Mesenchymal stem cell (in vitro differentiated cells and primary cell): Measurements from ENCODE around the gene MRTFA.
A peak's percentile ranks its signal among the peaks of the same experiment; 100 is the strongest.
"Not testable (repeated sequence)": the region's sequence is repeated elsewhere in the genome, so short reads cannot be mapped to it uniquely, and the experiment has no call there.

ENCODE experiments used
- DNase-seq: peaks from one replicate; pipeline ENCODE4 v3.0.0-alpha.2; 2013
- H2AFZ ChIP-seq: one replicate; pipeline ENCODE4 v1.6.1; 2013; ENCODE audit warnings: low read depth, mild to moderate bottlenecking, control low read depth, inconsistent platforms, low read length, moderate library complexity
- H2AK5ac ChIP-seq: 2 replicates; pipeline ENCODE4 v1.6.1; 2013; ENCODE audit warnings: low read length, moderate library complexity, mild to moderate bottlenecking, inconsistent platforms; ENCODE audit not compliant: severe bottlenecking
- H2BK120ac ChIP-seq: one replicate; pipeline ENCODE4 v1.6.1; 2013; ENCODE audit warnings: low read depth, mild to moderate bottlenecking, inconsistent platforms, low read length, moderate library complexity
- H2BK12ac ChIP-seq, 2 experiments: one replicate each; pipeline ENCODE4 v1.6.1; 2013; ENCODE audit warnings: inconsistent platforms in 2 of 2, low read length in 2 of 2, mild to moderate bottlenecking in 2 of 2, moderate library complexity in 2 of 2, control low read depth in 1 of 2
- H2BK15ac ChIP-seq: one replicate; pipeline ENCODE4 v1.6.1; 2013; ENCODE audit warnings: mild to moderate bottlenecking, low read depth, inconsistent platforms; ENCODE audit not compliant: poor library complexity, severe bottlenecking
- H2BK5ac ChIP-seq: 2 replicates; pipeline ENCODE4 v1.6.1; 2013; ENCODE audit warnings: low read depth, mild to moderate bottlenecking, low read length, control low read depth, inconsistent platforms; ENCODE audit not compliant: poor library complexity, severe bottlenecking
- H3K14ac ChIP-seq, 2 experiments: one replicate each; pipeline ENCODE4 v1.6.1; 2013; ENCODE audit warnings: inconsistent platforms in 2 of 2, low read length in 2 of 2, control low read depth in 1 of 2, mild to moderate bottlenecking in 1 of 2, moderate library complexity in 1 of 2
- H3K18ac ChIP-seq, 2 experiments: one replicate each; pipeline ENCODE4 v1.6.1; 2013; ENCODE audit warnings: inconsistent platforms in 2 of 2, low read length in 2 of 2, control low read depth in 1 of 2, low read depth in 1 of 2, mild to moderate bottlenecking in 1 of 2
- H3K23ac ChIP-seq, 2 experiments: one replicate each; pipeline ENCODE4 v1.6.1; 2013; ENCODE audit warnings: inconsistent platforms in 2 of 2, low read length in 2 of 2, mild to moderate bottlenecking in 2 of 2, moderate library complexity in 2 of 2, control low read depth in 1 of 2
- H3K27ac ChIP-seq: 2 replicates; pipeline ENCODE4 v1.5.1; 2013; ENCODE audit warnings: mild to moderate bottlenecking, moderate library complexity, low read length, control low read depth, inconsistent platforms; ENCODE audit not compliant: poor library complexity, severe bottlenecking
- H3K27me3 ChIP-seq, 2 experiments: 2 replicates each; pipeline versions ENCODE4 v1.6.1 to v1.7.0; 2013; ENCODE audit warnings: low read length in 2 of 2, mild to moderate bottlenecking in 2 of 2, moderate library complexity in 2 of 2, control low read depth in 1 of 2, inconsistent platforms in 1 of 2; ENCODE audit not compliant: control insufficient read depth in 1 of 2, insufficient read depth in 1 of 2
- H3K36me3 ChIP-seq, 2 experiments: 2 replicates each; pipeline versions ENCODE4 v1.6.1 to v1.7.0; 2013; ENCODE audit warnings: low read length in 2 of 2, control low read depth in 1 of 2, inconsistent platforms in 1 of 2, low read depth in 1 of 2, mild to moderate bottlenecking in 1 of 2; ENCODE audit not compliant: insufficient read depth in 2 of 2, control insufficient read depth in 1 of 2
- H3K4ac ChIP-seq, 2 experiments: one replicate each; pipeline ENCODE4 v1.6.1; 2013; ENCODE audit warnings: inconsistent platforms in 2 of 2, low read length in 2 of 2, mild to moderate bottlenecking in 2 of 2, moderate library complexity in 2 of 2, control low read depth in 1 of 2, low read depth in 1 of 2
- H3K4me1 ChIP-seq: 2 replicates; pipeline ENCODE4 v1.6.1; 2013; ENCODE audit warnings: low read depth, low read length, control low read depth; ENCODE audit not compliant: control insufficient read depth, insufficient read depth
- H3K4me2 ChIP-seq: 2 replicates; pipeline ENCODE4 v1.6.1; 2013; ENCODE audit warnings: low read length, mild to moderate bottlenecking, inconsistent platforms; ENCODE audit not compliant: poor library complexity, severe bottlenecking
- H3K4me3 ChIP-seq, 2 experiments: 2 replicates each; pipeline versions ENCODE4 v1.5.1 to v1.7.0; 2013; ENCODE audit warnings: low read length in 2 of 2, mild to moderate bottlenecking in 2 of 2, control low read depth in 1 of 2, low read depth in 1 of 2; ENCODE audit not compliant: insufficient read depth in 1 of 2
- H3K79me1 ChIP-seq: replicated peaks from 2 replicates; pipeline ENCODE4 v1.6.1; 2013; ENCODE audit warnings: mild to moderate bottlenecking, control low read depth, low read length, inconsistent platforms; ENCODE audit not compliant: poor library complexity, severe bottlenecking
- H3K9ac ChIP-seq: 2 replicates; pipeline ENCODE4 v1.7.0; 2013; ENCODE audit warnings: mild to moderate bottlenecking, low read length, moderate library complexity
- H3K9me3 ChIP-seq: 2 replicates; pipeline ENCODE4 v1.7.0; 2013; ENCODE audit warnings: mild to moderate bottlenecking, low read length; ENCODE audit not compliant: control insufficient read depth
- H4K8ac ChIP-seq: one replicate; pipeline ENCODE4 v1.6.1; 2013; ENCODE audit warnings: inconsistent platforms, mild to moderate bottlenecking, low read length, moderate library complexity
- H4K91ac ChIP-seq: one replicate; pipeline ENCODE4 v1.6.1; 2013; ENCODE audit warnings: mild to moderate bottlenecking, low read length, inconsistent platforms
- WGBS: methylation state at CpG from one replicate; pipeline ENCODE4 v1.1.7; 2013; ENCODE audit warnings: mixed read lengths; 5-methylcytosine and 5-hydroxymethylcytosine counted together

MRTFA gene

GRCh38 chr22:40554023-40554422 lies 82.5 kb downstream of the MRTFA start:
- 100% methylated on average over 1 of the region's 1 CpG for WGBS

GRCh38 chr22:40553014-40553554 lies 83.4 kb downstream of the MRTFA start:
- no peak overlapping the region for H2BK5ac ChIP-seq
- H3K4me3 ChIP-seq = no peak overlapping the region
- no peak for DNase-seq
- H3K23ac ChIP-seq = no peak overlapping the region
- H3K9ac ChIP-seq = no peak overlapping the region
- no peaks in the 10 kb centered on the region for H3K27me3 ChIP-seq
- no peak overlapping the region for H2BK15ac ChIP-seq
- no peak overlapping the region for H4K91ac ChIP-seq
- WGBS = 96% methylated on average over 7 of the region's 7 CpGs
- peaks cover 1% of the 10 kb centered on the region for H3K4me1 ChIP-seq
- H3K4ac ChIP-seq = no peak overlapping the region
- no peaks in the 10 kb centered on the region for H3K9me3 ChIP-seq
- no peak overlapping the region for H2BK12ac ChIP-seq
- peaks cover 15 to 23% of the 10 kb centered on the region in 2 experiments for H3K36me3 ChIP-seq
- H2BK120ac ChIP-seq = no peak overlapping the region
- no peak overlapping the region for H3K14ac ChIP-seq
- no peak overlapping the region for H3K27ac ChIP-seq
- H3K18ac ChIP-seq = no peak overlapping the region
- no peak overlapping the region for H2AFZ ChIP-seq
- peaks cover 24% of the 10 kb centered on the region for H3K79me1 ChIP-seq
- H4K8ac ChIP-seq = no peak overlapping the region
- no peak overlapping the region for H3K4me2 ChIP-seq
- no peak overlapping the region for H2AK5ac ChIP-seq

More at GRCh38 chr22:40554023-40554422, 82.5 kb downstream of the MRTFA start:
- not testable (repeated sequence) for H3K14ac ChIP-seq, H4K91ac ChIP-seq, H2BK5ac ChIP-seq, DNase-seq, H2BK15ac ChIP-seq, H4K8ac ChIP-seq, H3K4ac ChIP-seq, H2BK12ac ChIP-seq, H2AK5ac ChIP-seq, H3K27ac ChIP-seq, H3K4me3 ChIP-seq, H3K27me3 ChIP-seq, H3K9ac ChIP-seq, H3K9me3 ChIP-seq, H2AFZ ChIP-seq, H3K4me2 ChIP-seq, H3K4me1 ChIP-seq, H2BK120ac ChIP-seq, H3K23ac ChIP-seq, H3K18ac ChIP-seq
- Histone ChIP-seq H3K79me1 (peaks cover 26% of the 10 kb centered on the region), H3K36me3 (peaks cover 17 to 23% of the 10 kb centered on the region in 2 experiments)

GRCh38 chr22:40552070-40552469 lies 84.4 kb downstream of the MRTFA start:
- Histone ChIP-seq H3K27me3 (no peaks in the 10 kb centered on the region), H3K4me1 (peaks cover 1% of the 10 kb centered on the region), H3K36me3 (peaks cover 15 to 23% of the 10 kb centered on the region in 2 experiments), H3K79me1 (peaks cover 28% of the 10 kb centered on the region), H3K4me2 (no peak overlapping the region), H2BK12ac (no peak overlapping the region), H4K8ac (no peak overlapping the region), H3K14ac (no peak overlapping the region), H3K4ac (no peak overlapping the region), H3K27ac (no peak overlapping the region), H3K9ac (no peak overlapping the region), H3K9me3 (no peaks in the 10 kb centered on the region), H2AFZ (no peak overlapping the region), H2BK15ac (no peak overlapping the region), H4K91ac (no peak overlapping the region), H3K4me3 (no peak overlapping the region), H3K23ac (no peak overlapping the region), H3K18ac (no peak overlapping the region), H2AK5ac (no peak overlapping the region), H2BK120ac (no peak overlapping the region), H2BK5ac (no peak overlapping the region)
- DNase-seq = no peak
- 97% methylated on average over 8 of the region's 9 CpGs for WGBS

- Histone ChIP-seq H3K36me3 (peaks cover 8 to 23% of the 10 kb centered on the region in 2 experiments), H2BK120ac (no peak overlapping the region), H4K8ac (no peak overlapping the region), H3K9me3 (no peaks in the 10 kb centered on the region), H4K91ac (no peak overlapping the region), H3K79me1 (peaks cover 26% of the 10 kb centered on the region), H2AK5ac (no peak overlapping the region), H3K14ac (no peak overlapping the region), H3K18ac (no peak overlapping the region), H3K23ac (no peak overlapping the region), H3K4me1 (peaks cover 1% of the 10 kb centered on the region), H3K4me3 (no peak overlapping the region), H3K27ac (no peak overlapping the region), H2BK12ac (no peak overlapping the region), H2AFZ (no peak overlapping the region), H3K9ac (no peak overlapping the region), H2BK5ac (no peak overlapping the region), H3K27me3 (no peaks in the 10 kb centered on the region), H3K4me2 (no peak overlapping the region), H2BK15ac (no peak overlapping the region), H3K4ac (no peak overlapping the region)
- peak; percentile 24 for DNase-seq
- 81% methylated on average over 3 of the region's 4 CpGs for WGBS
Measured at GRCh38 chr22:40547729-40548143, 88.8 kb downstream of the MRTFA start.
